Uterus (tissue), 2 donors: ENCODE results near the gene USP40.

Source experiments
- CTCF ChIP-seq, 4 experiments: fragments of 200-600 bp in 2 of 4; fragments of 450-650 bp in 2 of 4; sonication (generic) in 2 of 4; IDR thresholded peaks; one replicate each; pipeline ENCODE4 v1.5.1; 2016 to 2019; ENCODE audit warnings: antibody characterized with exemption in 4 of 4, mild to moderate bottlenecking in 2 of 4, moderate library complexity in 1 of 4
- POLR2A ChIP-seq, 2 donors: fragments of 450-650 bp; IDR thresholded peaks; one replicate each; pipeline ENCODE4 v1.6.1; 2016; ENCODE audit warnings: antibody characterized with exemption in 2 of 2, mild to moderate bottlenecking in 1 of 2, moderate library complexity in 1 of 2

- TF ChIP-seq CTCF (IDR thresholded peaks at IDR 0.05) (no peak), POLR2A (IDR thresholded peaks at IDR 0.05) (no peak)
Measured at GRCh38 chr2:233440314-233440713, 126.3 kb downstream of the USP40 start.
